GM19193 (cell line): Measurements from ENCODE around the gene PRKCH.

ENCODE experiments used
- POLR2A ChIP-seq: IDR thresholded peaks from 4 replicates; pipeline ENCODE4 v1.6.1; 2011; ENCODE audit not compliant: insufficient read depth, insufficient read length; ENCODE audit errors: extremely low read depth

The PRKCH gene

GRCh38 chr14:61564618-61565091, 243.3 kb downstream of the PRKCH start:
- TF ChIP-seq POLR2A = no peak

DNA sequence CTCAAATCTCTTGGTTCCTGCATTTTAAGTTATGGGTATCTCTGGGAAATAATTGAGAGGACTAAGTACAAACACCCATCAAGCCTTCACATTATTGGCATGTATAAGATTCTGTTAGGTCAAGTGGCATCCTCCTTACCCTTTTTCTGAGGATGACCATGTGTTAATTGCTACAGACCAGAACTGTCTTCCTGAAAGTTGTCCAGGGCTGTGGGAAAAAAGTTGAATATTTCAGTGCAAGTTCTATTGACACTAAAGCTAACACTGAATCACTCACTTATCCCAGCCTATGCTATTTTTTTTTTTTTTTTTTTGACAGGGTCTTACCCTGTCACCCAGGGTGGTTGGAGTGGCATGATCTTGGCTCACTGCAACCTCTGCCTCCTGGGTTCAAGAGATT, 243.8 kb downstream of the PRKCH start:
- no peak for TF ChIP-seq POLR2A

- no peak for TF ChIP-seq POLR2A
Observed at GRCh38 chr14:61565836-61566536, 244.6 kb downstream of the PRKCH start.

DNA sequence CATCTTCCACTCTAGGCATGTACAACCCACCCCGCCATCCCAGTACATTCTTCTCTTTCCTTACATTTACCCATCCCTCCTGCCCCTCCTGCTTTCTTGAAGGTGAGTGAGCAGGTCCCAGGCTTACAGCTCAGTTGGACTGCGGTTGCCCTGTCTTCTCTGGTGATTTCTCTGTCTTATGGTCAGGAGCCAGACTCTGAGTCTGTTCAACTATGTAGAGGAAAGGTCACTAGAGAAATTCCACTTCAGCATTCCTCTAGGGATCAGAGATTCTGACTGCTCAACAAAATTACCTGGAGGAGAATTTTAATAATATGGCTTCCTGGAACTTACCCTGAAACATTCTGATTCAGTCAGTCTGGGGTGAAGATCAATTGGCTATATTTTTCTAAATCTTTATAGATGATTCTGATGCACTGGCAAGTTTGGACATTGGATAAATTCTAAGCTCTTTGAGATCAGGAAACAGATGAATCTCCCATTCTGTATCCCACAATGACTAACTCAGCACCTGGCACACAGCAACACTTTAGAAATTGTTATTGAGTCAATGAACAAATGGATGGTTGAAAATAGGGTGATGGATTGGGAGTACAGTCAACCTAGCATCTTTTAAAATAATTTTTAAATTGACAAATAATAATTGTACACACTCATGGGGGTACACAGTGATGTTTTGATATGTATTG, 245.3 kb downstream of the PRKCH start:
- no peak for TF ChIP-seq POLR2A

DNA sequence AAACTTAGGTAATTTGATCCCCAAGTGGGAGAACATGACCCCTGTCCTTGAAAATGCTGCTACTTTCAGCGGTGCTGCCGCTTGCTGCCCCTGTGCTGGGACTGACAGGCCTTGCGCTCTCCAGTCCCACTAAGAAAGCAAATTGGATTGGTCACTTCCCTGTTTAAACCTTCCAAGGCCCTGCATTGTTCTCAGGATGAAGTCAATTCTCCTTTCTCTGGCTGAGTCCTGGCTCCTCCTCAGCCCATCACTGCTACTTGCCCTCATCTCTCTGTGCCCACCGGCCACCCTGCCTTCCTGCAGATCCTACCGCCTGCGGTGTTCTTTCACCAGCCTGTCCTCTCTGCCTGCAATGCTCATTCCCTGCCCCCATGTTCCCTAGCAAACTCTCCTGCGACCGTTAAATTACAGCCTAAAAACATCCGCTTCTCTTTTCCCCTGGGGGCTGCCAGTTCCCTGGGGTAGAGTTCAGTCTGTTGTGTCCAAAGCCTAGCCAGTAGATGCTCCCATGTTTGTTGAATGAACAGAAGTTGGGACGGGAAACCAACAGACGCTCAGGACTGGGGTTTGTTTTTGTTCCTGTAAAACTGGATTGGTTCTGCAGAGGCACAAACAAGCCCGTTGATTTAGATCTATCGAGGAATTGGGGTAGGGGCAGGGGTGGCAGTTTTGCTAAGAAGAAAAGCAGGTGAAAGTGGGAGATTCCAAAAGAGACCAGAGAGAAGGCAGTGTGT, 246.6 kb downstream of the PRKCH start:
- no peak for TF ChIP-seq POLR2A

DNA sequence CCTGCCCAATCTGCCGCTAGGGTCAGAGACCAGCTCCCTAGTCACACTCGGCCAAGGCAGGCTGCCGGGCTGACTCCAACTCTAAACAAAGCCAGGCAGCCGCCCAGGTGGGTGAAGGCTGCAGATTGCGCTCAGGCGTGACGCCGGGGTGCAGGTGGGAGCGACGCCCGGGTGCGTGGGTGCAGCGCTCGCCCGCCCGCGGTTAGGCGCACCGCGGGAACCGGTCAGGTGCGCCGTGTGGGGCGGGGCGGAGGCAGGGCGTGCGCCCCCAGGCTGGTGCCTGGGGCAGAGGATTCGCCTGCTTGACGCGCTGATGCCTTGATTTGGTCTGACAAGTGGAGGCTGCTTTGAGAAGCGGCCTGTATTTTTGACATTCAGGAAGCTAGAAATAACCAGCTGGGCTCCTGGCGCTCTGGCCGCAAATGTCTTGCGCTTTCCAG, 247.2 kb downstream of the PRKCH start:
- TF ChIP-seq POLR2A = peak; percentile 49

GRCh38 chr14:61569308-61569707, 247.9 kb downstream of the PRKCH start:
- TF ChIP-seq POLR2A = no peak

DNA sequence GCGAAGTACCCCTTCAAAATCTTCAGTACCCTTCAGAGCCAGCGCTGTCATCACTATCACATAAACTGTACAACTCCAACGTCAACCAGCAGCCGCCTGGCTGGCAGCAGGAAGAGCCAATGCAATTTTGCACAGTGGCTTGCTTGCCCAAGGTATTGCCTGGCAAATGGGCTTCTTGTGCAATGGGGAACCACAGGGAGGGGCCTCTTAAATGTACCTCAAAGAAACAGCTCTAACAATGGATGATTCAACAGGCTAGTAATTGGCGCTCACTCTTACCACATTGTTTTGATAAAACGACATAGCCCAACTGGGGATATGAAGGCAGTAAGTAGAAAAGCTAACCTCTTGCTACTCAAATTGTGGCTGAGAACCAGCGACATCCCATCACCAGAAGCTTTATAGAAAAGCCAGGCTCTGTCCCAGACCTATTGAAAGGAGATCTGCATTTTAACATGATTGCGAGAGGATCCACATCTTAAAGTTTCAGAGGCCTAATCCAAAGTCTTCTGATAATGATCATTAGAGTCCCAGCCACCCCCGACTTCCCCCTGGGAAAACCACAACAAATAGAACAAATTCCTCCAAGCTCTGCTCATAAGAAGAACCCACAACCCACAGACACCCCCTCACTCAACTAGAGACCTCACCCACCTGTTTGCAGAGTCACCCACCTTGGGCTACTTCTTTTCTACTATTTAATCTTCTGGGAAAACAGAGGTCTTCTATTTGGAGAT, 248.6 kb downstream of the PRKCH start:
- TF ChIP-seq POLR2A = no peak

GRCh38 chr14:61570549-61571290, 249.3 kb downstream of the PRKCH start:
- TF ChIP-seq POLR2A = no peak

- TF ChIP-seq POLR2A = no peak
Observed at GRCh38 chr14:61571917-61572316, 250.5 kb downstream of the PRKCH start.

GRCh38 chr14:61573321-61573720, 251.9 kb downstream of the PRKCH start:
- no peak for TF ChIP-seq POLR2A

GRCh38 chr14:61573748-61574513, 252.6 kb downstream of the PRKCH start:
- TF ChIP-seq POLR2A = no peak

DNA sequence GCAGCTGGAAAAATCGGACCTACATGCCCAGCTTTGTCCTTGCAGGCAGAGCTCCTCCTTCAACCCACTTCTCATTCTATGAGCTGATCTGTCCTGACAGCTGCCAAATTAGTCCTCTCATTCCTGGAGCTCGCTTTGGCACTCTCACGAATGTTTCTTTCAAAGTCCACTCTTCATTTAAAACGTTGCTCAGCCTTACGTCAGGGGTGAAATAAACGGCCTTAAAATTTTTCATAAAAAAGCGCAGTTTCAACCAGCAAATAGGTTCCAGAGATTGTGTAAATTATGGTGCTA, 253.1 kb downstream of the PRKCH start:
- no peak for TF ChIP-seq POLR2A

GRCh38 chr14:61575126-61575525, 253.7 kb downstream of the PRKCH start:
- no peak for TF ChIP-seq POLR2A
